Kidney (tissue), 14 donors: Measurements from ENCODE around the gene GNS. TPM values are rescaled to one million over a fixed set of nuclear protein-coding genes. Genes with fewer than 3 reads are reported as not detected.
A peak's percentile ranks its signal among the peaks of the same experiment; 100 is the strongest.

Experiments
- DNase-seq, 5 donors: peaks; one replicate each; pipeline ENCODE4 v3.0.0-alpha.2; 2013 to 2020
- FAIRE-seq: peaks from 2 replicates; lab custom pipeline; 2012; peaks lifted over from hg19 to GRCh38; lab: Jason Lieb, UNC
- H3K27ac ChIP-seq, 2 donors: one replicate each; pipeline ENCODE4 v1.7.0; 2013; ENCODE audit warnings: low read depth in 2 of 2, low read length in 2 of 2, inconsistent platforms in 1 of 2
- H3K27me3 ChIP-seq: one replicate; pipeline ENCODE4 v1.7.1; 2013; ENCODE audit warnings: low read length, inconsistent platforms; ENCODE audit not compliant: control insufficient read depth, insufficient read depth
- H3K36me3 ChIP-seq, 3 donors: one replicate each; pipeline versions ENCODE4 v1.7.0 to v1.7.1; 2013; ENCODE audit warnings: low read length in 3 of 3, control low read depth in 1 of 3, inconsistent platforms in 1 of 3; ENCODE audit not compliant: insufficient read depth in 3 of 3, control insufficient read depth in 2 of 3
- H3K4me1 ChIP-seq, 3 donors: one replicate each; pipeline versions ENCODE4 v1.7.0 to v1.7.1; 2013; ENCODE audit warnings: low read length in 3 of 3, inconsistent platforms in 1 of 3, low read depth in 1 of 3; ENCODE audit not compliant: control insufficient read depth in 2 of 3, insufficient read depth in 2 of 3
- H3K4me3 ChIP-seq, 3 donors: one replicate each; pipeline versions ENCODE4 v1.7.0 to v1.8.1; 2013; ENCODE audit warnings: low read length in 3 of 3, control low read depth in 1 of 3, inconsistent platforms in 1 of 3
- H3K9ac ChIP-seq, 3 donors: one replicate each; pipeline versions ENCODE4 v1.7.0 to v1.7.1; 2013; ENCODE audit warnings: low read length in 3 of 3, control low read depth in 1 of 3, inconsistent platforms in 1 of 3
- H3K9me3 ChIP-seq, 3 donors: one replicate each; pipeline versions ENCODE4 v1.7.0 to v1.7.1; 2013; ENCODE audit warnings: low read length in 3 of 3, control low read depth in 1 of 3, inconsistent platforms in 1 of 3; ENCODE audit not compliant: control insufficient read depth in 2 of 3, insufficient read depth in 1 of 3
- CTCF ChIP-seq: IDR thresholded peaks from 3 replicates; pipeline ENCODE4 v1.5.1; 2012; ENCODE audit warnings: mild to moderate bottlenecking, moderate library complexity, borderline replicate concordance; ENCODE audit not compliant: insufficient read depth; ENCODE audit errors: extremely low read depth
- intact Hi-C: fragments of 100-400 bp; cut with DNase I; formaldehyde crosslinking; loops from one replicate; pipeline ENCODE4 v1.11.1; 2022
- polyA plus RNA-seq: library from polyadenylated mRNA; stranded (reverse); fragments of 350-450 nt; fragmentation: Illumina TruSeq; extraction: RNeasy Lipid Tissue Mini Kit (QIAGEN cat#74804); gene quantifications from one replicate; pipeline ENCODE4 v1.2.3, GENCODE V29; 2014; ENCODE audit warnings: low read depth, low replicate concordance; ENCODE audit not compliant: insufficient read depth
- total RNA-seq: library from RNA; stranded (reverse); fragmentation: NEBNext Ultra II Directional; extraction: Animal tissue kit (Norgen Biotek cat#: 25700); gene quantifications from one replicate; pipeline ENCODE4 v1.2.1, GENCODE V29; 2021
- donor health status: control.
- donor health status: control.
- donor health status: control.
- donor health status: control.
- donor health status: control.
- donor health status: DM: yes; HTN: yes; CAD: no.
- donor health status: Normal renal cell carcinoma (clear cell type).

Gene GNS
- total and polyA plus RNA-seq, 2 donors from 2014 or later: 108 to 215 TPM

DNA sequence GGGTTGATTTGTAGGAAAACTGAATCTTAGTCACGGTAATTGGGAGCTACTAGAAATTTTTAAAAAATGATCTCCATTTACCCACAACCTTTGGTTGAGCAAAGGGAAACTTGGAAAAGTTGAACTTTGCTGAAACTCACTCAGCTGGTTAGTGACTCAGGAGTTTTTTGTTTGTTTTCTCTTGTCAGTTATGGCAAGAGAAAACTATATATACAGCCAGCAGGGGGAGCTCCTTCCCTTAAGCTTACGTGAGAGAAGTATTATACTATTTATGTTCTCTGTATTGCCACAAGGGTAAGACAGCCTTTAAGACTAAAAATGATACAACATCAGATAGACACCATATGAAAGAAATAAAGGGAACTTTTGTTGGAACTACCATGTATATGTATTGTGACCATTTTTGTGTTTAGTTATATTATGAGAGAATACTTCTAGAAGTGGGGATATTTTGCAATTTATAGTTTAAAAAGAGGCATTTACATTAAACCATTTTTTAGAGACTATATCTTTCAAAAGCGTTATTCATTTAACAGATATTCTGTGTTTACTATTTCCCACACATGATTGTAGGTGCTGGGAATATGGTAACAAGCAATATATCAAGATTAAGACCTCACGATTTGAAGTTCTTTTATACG is 37.1 kb upstream of the GNS start:
- Histone ChIP-seq H3K27ac (no peak overlapping the region), H3K9ac (no peak overlapping the region), H3K9me3 (no peaks in the 10 kb centered on the region), H3K27me3 (no peaks in the 10 kb centered on the region), H3K4me3 (no peak overlapping the region), H3K36me3 (no peaks in the 10 kb centered on the region), H3K4me1 (no peaks in the 10 kb centered on the region)
- intact Hi-C loops: no loop called here
- FAIRE-seq: peak; percentile 98
- peak in 3 of 5 donors; percentile 64 to 91 (median 87) for DNase-seq
- TF ChIP-seq CTCF: peak; percentile 78

DNA sequence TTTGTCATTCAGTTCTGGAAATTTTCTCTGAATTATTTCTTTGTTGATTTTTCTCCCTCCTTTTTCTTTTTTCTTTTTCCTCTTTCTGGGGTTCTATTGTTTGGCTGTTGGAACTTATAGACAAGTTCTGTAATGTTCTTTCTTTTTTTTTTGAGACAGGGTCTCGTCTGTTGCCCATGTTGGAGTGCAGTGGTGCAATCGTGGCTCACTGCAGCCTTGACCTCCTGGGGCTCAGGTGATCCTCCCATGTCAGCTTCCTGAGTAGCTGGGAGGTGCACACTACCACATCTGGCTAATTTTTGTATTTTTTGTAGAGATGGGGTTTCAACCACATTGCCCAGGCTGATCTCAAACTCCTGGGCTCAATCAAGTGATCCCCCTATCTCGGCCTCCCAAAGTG is 35.1 kb upstream of the GNS start:
- no peak overlapping the region for H3K9ac ChIP-seq
- intact Hi-C loops: no loop called here
- H3K9me3 ChIP-seq: no peaks in the 10 kb centered on the region
- H3K4me1 ChIP-seq: no peaks in the 10 kb centered on the region
- DNase-seq (no peak), FAIRE-seq (no peak)
- H3K36me3 ChIP-seq: no peaks in the 10 kb centered on the region
- no peak overlapping the region for H3K27ac ChIP-seq
- no peak for TF ChIP-seq CTCF
- H3K27me3 ChIP-seq: no peaks in the 10 kb centered on the region
- H3K4me3 ChIP-seq: no peak overlapping the region

DNA sequence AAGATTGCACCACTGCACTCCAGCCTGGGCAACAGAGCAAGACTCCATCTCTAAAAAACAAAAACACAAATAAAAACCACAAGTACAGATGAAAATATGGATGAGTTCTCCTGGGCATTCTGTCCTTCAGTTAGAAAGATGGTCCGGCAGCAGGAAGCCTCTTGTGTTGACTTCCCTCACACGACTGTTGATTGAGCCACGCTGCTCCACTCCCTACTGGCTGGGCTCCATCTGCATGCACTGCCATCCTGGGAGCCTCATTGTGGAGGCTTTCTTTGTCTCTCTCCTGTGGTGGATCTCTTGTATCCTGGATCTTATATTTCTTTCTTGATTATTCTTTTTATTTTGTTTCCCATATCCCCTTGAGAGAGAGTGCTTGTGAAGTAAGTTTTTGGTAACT is 34.4 kb upstream of the GNS start:
- no peak for TF ChIP-seq CTCF
- intact Hi-C loops: no loop called here
- Histone ChIP-seq H3K4me3 (no peak overlapping the region), H3K27ac (no peak overlapping the region), H3K4me1 (no peaks in the 10 kb centered on the region), H3K9me3 (no peaks in the 10 kb centered on the region), H3K9ac (no peak overlapping the region), H3K36me3 (no peaks in the 10 kb centered on the region), H3K27me3 (no peaks in the 10 kb centered on the region)
- no peak for DNase-seq
- FAIRE-seq: no peak

- DNase-seq (peak in 1 of 5 donors; percentile 20), FAIRE-seq (no peak)
- intact Hi-C loops: no loop called here
Observed at GRCh38 chr12:64792128-64792527, 32.9 kb upstream of the GNS start.

More at GRCh38 chr12:64792128-64792527, 32.9 kb upstream of the GNS start:
- Histone ChIP-seq H3K27ac (no peak overlapping the region), H3K4me3 (no peak overlapping the region), H3K27me3 (no peaks in the 10 kb centered on the region), H3K9ac (no peak overlapping the region), H3K4me1 (no peaks in the 10 kb centered on the region), H3K36me3 (no peaks in the 10 kb centered on the region), H3K9me3 (no peaks in the 10 kb centered on the region)
- no peak for TF ChIP-seq CTCF
